NOMO-1 (cell line): ENCODE measurements around the gene EPHB3.
"Not testable (repeated sequence)": the region's sequence is repeated elsewhere in the genome, so short reads cannot be mapped to it uniquely, and the experiment has no call there.

Source experiments
- DNase-seq, 2 experiments: peaks; one replicate each; lab custom pipeline; 2025; ENCODE audit not compliant: unreplicated experiment in 2 of 2; lab: John Stamatoyannopoulos, UW

EPHB3 gene

DNA sequence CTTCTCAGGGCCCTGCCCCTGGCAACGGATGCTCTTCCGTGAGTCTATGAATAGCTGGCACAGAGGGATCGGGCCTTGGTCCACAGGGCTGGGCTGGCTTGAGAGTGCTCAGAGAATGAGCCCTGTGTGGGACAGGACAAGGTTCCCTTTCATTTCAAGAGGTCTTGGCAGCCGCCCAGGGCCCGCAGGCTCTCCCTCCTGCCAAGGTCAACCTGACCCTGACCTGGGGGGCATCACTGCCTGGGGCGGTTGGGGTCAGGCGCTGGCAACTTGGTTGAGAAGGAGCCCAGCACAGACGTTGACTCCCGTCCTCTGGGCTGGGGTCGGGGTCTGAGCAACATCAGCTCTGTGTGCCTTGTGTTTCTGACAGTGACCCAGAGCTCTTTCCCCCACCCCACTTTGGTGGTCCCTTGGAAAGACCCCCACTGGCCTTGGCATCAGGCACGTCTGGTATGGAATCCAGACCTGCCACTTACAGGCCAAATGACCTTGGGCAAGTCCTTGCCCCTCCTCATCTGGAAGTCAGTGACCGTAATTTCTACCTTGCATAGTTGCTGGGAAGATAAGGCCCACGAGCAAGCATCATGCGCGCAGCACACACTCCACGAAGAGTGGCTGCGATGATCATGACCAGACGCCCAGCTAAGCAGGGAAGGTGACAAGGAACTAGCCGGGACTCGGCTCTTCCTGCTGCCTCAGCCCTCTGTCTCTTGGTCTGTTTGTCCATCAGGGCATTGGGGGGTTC, 36.4 kb downstream of the EPHB3 start:
- no peak for DNase-seq

GRCh38 chr3:184598574-184598927, 37.0 kb downstream of the EPHB3 start:
- no peak for DNase-seq

DNA sequence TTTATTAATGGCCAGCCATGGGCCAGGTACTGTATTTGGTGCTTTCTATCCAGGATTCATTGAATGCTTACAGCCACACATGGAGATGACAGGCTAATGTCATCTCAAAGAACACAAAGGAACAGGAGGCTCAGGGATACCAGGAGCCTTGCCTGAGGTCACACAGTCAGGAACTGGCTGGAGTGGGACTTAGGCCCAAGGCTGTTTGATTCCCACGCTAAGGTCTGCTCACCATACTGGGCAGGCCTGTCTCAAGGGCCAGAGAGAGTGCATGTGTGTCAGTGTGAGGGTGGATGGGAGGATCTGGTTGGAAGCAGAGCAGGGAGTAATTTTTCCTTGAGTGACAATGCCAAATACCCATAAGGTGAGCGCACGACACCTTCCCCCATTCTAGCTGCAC, 37.6 kb downstream of the EPHB3 start:
- no peak for DNase-seq

DNA sequence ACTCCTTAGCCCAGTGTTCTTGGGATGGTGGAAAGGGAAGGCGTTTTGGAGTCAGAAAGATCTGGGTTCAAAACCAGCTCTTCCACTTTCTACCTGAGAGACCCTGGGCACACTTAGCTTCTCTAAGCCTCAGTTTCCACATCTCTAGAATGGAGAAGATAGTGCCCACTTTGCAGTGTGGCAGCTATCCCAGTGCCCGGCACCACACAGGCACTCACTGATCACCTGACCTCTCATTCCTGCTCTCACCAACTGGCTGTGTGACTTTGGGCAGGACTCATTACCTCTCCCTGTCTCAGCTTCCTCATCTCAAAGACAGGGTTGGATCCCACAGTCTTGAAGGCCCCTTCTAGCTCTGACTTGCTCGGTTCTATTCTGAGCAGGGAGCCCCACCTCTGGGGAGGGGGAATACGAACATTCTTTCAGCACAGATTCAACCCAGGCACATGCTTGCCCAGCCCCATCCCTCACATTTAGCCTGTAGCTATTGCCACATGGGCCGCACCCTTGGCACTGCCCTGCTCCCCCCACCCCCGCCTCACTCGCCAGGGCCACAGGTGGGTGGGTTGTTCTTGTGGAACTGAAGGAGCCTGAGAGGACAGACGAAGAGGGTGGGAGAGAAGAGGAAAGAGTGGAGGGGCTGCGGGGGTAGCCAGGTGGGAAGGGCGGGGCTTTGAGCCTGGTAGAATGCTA, 39.2 kb downstream of the EPHB3 start:
- DNase-seq, result no peak

- DNase-seq, result no peak
Observed at GRCh38 chr3:184601576-184602371, 40.2 kb downstream of the EPHB3 start.

DNA sequence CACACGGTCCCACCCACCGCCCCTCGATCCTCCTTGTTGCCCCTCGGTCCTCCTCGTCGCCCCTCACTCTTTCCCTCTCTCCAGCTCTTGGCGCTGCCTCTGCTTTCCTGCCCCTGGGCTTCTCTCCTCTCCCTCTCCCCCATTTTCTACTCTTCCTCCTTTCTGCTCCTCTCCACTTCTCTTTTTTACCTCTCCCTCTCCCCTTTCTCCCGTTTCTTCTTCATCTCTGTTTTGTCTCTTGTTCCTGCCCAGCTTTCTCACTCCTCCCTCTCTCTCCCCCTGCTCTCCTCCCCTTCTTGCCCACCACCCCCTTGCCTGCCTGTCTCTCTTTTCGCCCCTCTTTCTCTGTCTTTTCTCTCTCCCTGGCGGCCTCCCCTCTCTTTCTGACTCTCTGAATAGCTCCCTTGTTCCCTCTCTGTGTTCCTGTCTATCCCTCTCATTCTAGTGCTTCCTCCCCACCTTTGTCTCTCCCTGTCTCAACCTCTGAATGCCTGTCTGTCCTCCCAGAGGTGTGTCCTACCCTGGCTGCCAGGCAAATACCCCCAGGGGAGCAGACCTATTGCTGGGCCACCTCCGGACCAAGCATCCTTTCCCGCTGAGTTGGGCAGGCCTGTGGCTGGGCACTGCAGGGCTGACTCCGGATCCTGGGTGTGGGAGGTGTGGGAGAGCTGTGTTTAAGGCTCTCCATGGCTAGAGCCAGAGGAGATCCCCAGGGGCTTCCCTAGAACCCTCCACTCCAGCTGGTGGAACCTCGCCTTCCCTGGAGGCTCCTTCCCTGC, 41.0 kb downstream of the EPHB3 start:
- DNase-seq, result peak; percentile 39 to 54

DNA sequence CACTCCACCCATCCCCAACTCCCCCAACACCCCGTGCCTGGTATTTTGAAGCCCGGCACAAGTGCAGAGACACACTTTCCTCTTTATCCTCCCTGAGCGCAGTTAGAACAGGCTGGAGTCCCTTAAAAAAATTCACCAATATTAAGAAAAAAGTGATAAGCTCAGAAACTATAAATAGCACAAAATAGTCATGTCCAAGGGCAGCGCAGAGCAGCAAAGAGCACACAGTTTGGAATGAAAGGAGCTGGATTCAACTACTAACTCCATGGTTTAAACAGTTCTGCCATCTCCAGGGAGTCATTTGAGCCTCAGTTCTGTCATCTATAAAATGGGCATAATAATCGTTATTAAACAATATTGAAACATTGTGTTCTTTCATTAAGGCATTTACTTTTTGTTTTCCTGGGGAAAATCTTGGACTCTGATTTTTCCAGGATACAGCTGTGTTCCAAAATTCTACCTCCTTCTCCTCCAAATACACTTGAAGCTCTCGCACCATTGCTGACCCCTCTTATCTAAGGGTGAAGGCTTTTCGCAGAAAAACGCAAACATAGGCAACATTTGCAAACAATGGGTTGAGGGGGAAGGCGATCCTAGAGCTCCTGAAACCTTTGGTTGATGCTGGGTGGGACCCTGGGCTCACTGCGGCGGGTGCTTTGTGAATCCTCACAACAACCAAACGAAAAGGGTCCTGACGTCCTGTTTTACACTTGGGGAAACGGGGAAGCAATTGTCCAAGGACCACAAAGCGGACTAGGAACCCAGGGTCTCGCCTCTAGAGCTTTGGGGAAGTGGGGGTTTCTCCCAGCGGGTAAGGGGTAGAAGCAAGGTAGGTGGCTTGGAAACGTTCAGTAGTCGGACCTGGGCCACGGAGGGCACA, 41.8 kb downstream of the EPHB3 start:
- no peak for DNase-seq

- DNase-seq, result no peak
Observed at GRCh38 chr3:184604039-184604601, 42.5 kb downstream of the EPHB3 start.

DNA sequence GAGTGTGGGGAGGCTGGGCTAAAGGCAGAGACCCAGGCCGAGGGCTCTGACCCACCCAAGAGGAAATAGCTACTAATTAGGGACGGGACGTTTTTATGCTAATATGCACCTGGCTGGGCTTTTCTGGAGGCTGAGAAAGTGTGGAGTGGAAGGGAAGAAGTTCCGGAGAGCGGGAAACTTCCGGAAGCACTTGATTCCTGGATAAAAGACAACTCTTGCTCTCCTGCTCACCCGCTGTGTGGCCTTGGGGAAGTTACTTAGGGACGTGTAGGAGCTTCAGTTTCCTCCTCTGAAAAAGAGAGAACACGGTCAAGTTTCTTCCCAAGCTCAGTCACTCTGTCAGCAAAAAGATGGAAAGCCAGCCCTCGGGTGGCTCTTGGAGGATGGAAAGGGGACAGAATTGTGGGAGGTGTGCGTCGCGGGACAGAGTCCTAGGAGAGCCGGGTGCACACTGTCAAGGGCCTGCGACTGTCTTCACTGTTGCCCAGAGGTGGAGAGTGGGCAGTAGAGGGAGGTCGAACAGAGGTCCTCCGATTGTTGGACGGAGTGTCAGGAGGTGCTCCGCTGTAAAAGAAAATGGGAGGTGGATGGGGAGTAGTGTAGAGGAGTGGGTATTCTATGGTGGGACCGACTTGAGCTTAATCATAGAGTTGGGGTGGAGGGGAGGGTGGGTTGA, 43.2 kb downstream of the EPHB3 start:
- peak; percentile 22 to 53 for DNase-seq

DNA sequence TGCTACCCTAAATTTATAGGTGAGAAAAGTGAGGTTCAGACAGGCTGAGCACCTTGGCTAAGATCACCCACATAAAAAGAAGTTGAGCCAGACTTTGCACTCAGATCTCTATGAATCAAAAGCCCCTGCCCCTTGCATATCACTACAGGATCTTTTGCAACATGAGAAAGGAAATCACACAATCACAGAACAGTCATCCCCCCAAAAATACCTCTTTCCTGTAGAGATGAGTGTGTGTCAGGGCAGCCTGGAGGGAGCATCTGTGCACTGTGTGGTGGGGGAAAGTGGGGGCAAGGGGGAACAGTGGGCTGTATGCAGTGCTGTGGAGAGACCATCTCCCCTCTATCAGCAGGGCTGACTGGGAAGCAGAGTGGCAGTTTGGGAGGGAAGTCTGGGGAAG, 46.6 kb downstream of the EPHB3 start:
- no peak for DNase-seq

DNA sequence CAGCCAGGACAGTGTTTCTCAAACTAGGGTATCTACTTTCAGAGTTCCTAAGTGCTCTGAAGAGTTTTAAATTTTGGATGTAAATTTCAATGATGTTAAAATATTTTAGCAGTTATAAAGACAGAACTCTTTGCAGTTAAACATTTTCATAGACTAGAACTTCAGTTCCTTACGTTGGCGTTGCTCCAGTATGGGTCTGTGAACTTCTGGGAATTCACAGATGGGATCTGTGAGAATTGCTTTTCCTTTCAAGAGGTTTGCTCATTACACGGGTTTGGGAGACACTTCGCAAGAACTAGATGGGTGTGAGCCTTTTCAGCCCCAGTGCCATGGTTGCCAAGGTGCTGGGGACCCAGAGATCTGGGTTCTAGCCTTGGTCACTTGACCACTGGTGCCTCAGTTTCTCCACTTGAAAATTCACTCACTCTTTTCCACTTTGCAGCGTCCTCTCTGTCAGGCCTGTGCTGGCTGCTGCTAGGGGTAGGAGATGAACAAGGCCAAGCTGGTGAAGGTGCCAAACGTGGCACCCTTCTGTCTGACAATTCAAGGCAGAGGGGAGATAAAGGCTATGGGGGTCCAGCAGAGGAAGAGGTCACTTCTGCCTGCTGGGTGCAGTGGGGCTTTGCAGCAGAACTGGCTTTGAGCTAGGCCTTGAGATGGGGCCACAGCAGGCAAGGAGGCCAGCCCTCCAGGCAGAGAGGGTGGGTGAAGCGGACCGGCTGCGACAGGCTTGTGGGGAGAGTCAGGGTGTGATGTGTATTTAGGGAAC, 48.1 kb downstream of the EPHB3 start:
- no peak for DNase-seq

GRCh38 chr3:184610245-184610871, 48.8 kb downstream of the EPHB3 start:
- DNase-seq, result no peak

GRCh38 chr3:184611607-184612281, 50.2 kb downstream of the EPHB3 start:
- no peak for DNase-seq

DNA sequence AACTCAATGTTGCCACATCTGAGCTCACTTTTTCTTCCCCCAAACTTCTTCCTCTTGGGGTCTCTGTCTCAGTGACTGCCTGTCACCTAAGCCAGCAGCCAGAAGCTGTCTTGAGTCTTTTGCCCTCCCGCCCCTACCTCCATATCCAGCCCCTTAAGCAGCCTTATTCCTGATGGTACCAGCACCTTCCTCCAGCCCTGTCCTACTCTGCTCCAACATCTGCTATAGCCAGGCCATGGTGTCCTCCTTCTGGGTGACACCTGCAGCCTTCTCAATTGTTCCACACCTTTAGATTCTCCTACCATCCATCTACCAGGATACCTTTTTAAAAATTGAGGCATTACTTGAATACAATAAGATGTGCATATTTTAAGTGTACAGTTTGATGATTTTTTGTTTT, 53.8 kb downstream of the EPHB3 start:
- no peak for DNase-seq

DNA sequence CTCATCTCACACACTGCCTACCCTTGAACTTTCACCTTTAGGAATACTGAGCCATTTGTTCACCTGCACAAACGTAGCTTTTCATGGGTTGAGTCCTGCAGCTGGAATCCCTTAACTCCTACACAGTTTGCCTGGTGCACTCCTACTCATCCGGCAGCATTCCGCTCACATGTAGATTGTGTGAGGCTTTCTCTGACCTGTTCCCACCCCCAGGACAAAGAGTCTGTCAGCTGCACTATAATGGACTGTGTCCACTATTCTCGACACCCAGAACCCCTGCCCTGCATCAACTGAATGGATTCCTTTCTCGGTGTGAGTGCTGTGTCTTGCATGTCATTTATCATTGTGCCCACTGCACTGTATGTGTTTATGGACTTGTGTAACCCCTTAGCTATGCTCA, 54.9 kb downstream of the EPHB3 start:
- DNase-seq, result no peak

DNA sequence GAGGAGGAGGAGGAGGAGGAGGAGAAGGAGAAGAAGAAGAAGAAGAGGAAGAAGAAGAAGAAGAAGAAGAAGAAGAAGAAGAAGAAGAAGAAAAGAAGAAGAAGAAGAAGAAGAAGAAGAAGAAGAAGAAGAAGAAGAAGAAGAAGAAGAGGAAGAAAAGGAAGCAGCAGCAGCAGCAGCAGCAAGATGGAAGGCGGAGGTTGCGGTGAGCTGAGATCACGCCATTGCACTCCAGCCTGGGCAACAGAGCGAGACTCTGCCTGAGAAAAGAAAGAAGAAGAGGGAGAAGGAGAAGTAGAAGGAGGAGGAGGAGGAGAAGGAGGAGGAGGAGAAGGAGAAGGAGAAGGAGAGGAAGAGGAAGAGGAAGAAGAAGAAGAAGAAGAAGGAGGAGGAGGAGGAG, 55.7 kb downstream of the EPHB3 start:
- not testable (repeated sequence) for DNase-seq

DNA sequence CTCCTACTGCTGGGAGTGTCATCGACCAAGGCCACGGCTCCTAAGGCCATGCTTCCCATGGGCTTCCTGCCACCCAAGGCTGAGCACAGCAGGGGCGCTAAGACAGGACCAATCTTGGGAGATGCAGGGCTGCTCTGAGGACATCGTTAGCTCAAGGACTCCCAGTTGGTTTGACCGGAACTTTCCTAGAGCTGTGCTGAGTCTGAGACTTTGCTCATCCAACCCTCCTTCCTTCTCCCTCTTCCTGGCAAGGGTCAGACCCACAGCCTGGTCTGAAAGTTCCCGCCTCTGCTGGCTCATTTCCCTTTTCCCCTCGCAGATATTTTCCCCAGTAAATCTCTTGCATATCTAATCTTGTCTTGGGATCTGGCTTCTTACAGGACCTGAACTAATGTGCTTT, 57.2 kb downstream of the EPHB3 start:
- no peak for DNase-seq
